ENCODE measurements around the gene ADAM23. TPM values are rescaled to one million over a fixed set of nuclear protein-coding genes. Genes with fewer than 3 reads are reported as not detected.

The ADAM23 gene
- polyA plus RNA-seq, 2 of the 4 experiments (the other 2 are of a cell fraction), result 6.1 to 7.8 TPM

GRCh38 chr2:206422493-206422892 is 20.8 kb upstream of the ADAM23 start:
- FAIRE-seq (no peak), ATAC-seq (no peak), DNase-seq (ENCODE audit: low read depth in 1 of 2, low spot score in 1 of 2) (no peak)
- ChIA-PET POLR2A (no interaction called here), CTCF (no interaction called here)
- H3K4me2 ChIP-seq, result no peak overlapping the region
- peaks cover 9% of the 10 kb centered on the region for H3K9me3 ChIP-seq
- H3K27ac ChIP-seq, result no peak overlapping the region
- no peaks in the 10 kb centered on the region for H3K4me1 ChIP-seq
- H3K4me3 ChIP-seq, result no peak overlapping the region
- TF ChIP-seq KDM1A (IDR thresholded peaks at IDR 0.05; ENCODE audit: low read depth) (no peak), CEBPB (IDR thresholded peaks at IDR 0.05) (no peak), E2F6 (IDR thresholded peaks at IDR 0.05; ENCODE audit: borderline replicate concordance, low read depth) (no peak), SMC3 (IDR thresholded peaks at IDR 0.05) (no peak), POLR2A (IDR thresholded peaks at IDR 0.05; ENCODE audit: low read length) (no peak), PHF8 (IDR thresholded peaks at IDR 0.05; ENCODE audit: borderline replicate concordance, low read depth) (no peak), MYC (IDR thresholded peaks at IDR 0.05; ENCODE audit: borderline replicate concordance, low read length) (no peak), RFX5 (IDR thresholded peaks at IDR 0.05) (no peak), RNF2 (IDR thresholded peaks at IDR 0.05; ENCODE audit: borderline replicate concordance, low read depth) (no peak), CTCF (IDR thresholded peaks at IDR 0.05) (no peak), ATOH8 (CRISPR knock-in tag; IDR thresholded peaks at IDR 0.05; ENCODE audit: low read depth) (no peak), FOSL2 (IDR thresholded peaks at IDR 0.05) (no peak), FOSL2 (CRISPR knock-in tag; IDR thresholded peaks at IDR 0.05) (no peak), RARB (CRISPR knock-in tag; IDR thresholded peaks at IDR 0.05) (no peak), HEYL (CRISPR knock-in tag; IDR thresholded peaks at IDR 0.05) (no peak), MAZ (IDR thresholded peaks at IDR 0.05; ENCODE audit: borderline replicate concordance, low read depth, low read length) (no peak), ZSCAN20 (CRISPR knock-in tag; IDR thresholded peaks at IDR 0.05) (no peak), ZNF302 (CRISPR knock-in tag; IDR thresholded peaks at IDR 0.05) (no peak), POLR2AphosphoS2 (conservative IDR thresholded peaks at IDR 0.05; ENCODE audit: low read length) (no peak), MAX (IDR thresholded peaks at IDR 0.05) (no peak)

- Histone ChIP-seq H3K9me3 (peaks cover 6% of the 10 kb centered on the region), H3K4me2 (no peak overlapping the region), H3K4me1 (no peaks in the 10 kb centered on the region), H3K27ac (no peak overlapping the region), H3K4me3 (no peak overlapping the region)
- peak; percentile 8 to 39 for DNase-seq (ENCODE audit: low read depth in 1 of 2, low spot score in 1 of 2)
- peak; percentile 56 to 84; a peak in 4 of 6 replicates for ATAC-seq
- ChIA-PET CTCF (interaction anchor here (1.1 kb wide), 1 partner anchor 31 kb away, joined by 3 read pairs; no protein-coding TSS in a partner anchor), POLR2A (no interaction called here)
- TF ChIP-seq GATA3 (IDR thresholded peaks at IDR 0.05; ENCODE audit: borderline replicate concordance) (no peak), JUNB (IDR thresholded peaks at IDR 0.05) (no peak), USF2 (IDR thresholded peaks at IDR 0.05) (peak; percentile 72), NR3C1 (IDR thresholded peaks at IDR 0.05) (no peak)
- WGBS (ENCODE audit: missing lambda C conversion rate), result 16% methylated on average over 2 of the region's 2 CpGs
- no peak for FAIRE-seq
Measured at GRCh38 chr2:206423147-206423546, 20.2 kb upstream of the ADAM23 start.

Data from A549 (cell line).